ENCODE measurements around the gene ERFL. TPM values are rescaled to one million over a fixed set of nuclear protein-coding genes. Genes with fewer than 3 reads are reported as not detected.

ERFL gene
- total and polyA plus RNA-seq, 2 of the 8 experiments (the other 6 are each of a cell fraction or from before 2014, with no cell fraction given), result 0.12 TPM; not detected in 1

DNA sequence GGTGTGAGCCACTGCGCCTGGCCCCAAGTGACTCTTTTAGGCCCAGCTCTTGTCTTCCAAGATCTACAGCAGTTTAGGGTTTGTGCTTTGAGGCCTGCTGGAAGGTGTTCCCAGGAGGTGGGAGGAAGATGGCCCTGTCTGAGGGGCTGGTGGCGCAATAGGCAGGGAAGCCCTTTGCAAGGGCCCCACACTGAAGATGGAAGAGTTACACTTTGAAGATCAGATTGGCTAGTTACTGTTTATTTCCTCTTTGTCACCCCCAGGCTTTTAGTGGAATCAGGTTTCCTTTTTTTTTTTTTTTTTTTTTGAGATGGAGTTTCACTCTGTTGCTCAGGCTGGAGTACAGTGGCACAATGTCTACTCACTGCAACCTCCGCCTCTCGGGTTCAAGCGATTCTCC, 32.7 kb upstream of the ERFL start:
- no peak overlapping the region for H2BK5ac ChIP-seq (ENCODE audit: low read depth, low read length)
- no peak overlapping the region for H3K4ac ChIP-seq (replicated peaks; ENCODE audit: insufficient read length, low read depth, low read length)
- no peak overlapping the region for H3K14ac ChIP-seq (ENCODE audit: insufficient read length)
- peaks cover 0 to 5% (median 0%) of the 10 kb centered on the region in 4 experiments; a peak in 3 of 8 replicates for H3K36me3 ChIP-seq (ENCODE audit: control insufficient read depth in 2 of 4, insufficient read depth in 4 of 4, low read length in 3 of 4)
- H3K18ac ChIP-seq (ENCODE audit: extremely low read depth, low read length), result no peak overlapping the region
- H4K5ac ChIP-seq (ENCODE audit: insufficient read length, low read depth, low read length), result no peak overlapping the region
- no peak overlapping the region for H3K23ac ChIP-seq (ENCODE audit: insufficient read length)
- no peaks in the 10 kb centered on the region for H4K20me1 ChIP-seq (replicated peaks in 1 of 2; ENCODE audit: control insufficient read depth in 1 of 2, insufficient read depth in 2 of 2, low read length in 2 of 2)
- ChIA-PET POLR2A (ENCODE audit: partially characterized antibody) (interaction anchor here (1.2 to 1.9 kb wide), 2 partner anchors 24 to 101 kb away, joined by 4 read pairs; partner anchors contain the start of gene RPS19), CTCF (ENCODE audit: partially characterized antibody) (no interaction called here)
- H3K4me2 ChIP-seq (ENCODE audit: insufficient read depth in 1 of 2, low read depth in 2 of 2, low read length in 2 of 2), result no peak overlapping the region
- H4K91ac ChIP-seq (replicated peaks; ENCODE audit: insufficient read length, low read length), result no peak overlapping the region
- 84% methylated on average over 5 of the region's 5 CpGs; no CpG with 5 or more reads in 1 of the 2 experiments for WGBS, 2 experiments (ENCODE audit: extremely low coverage in 1 of 2, insufficient coverage in 1 of 2, insufficient read length in 1 of 2, insufficient replicate concordance in 2 of 2, low coverage in 1 of 2, low lambda C conversion rate in 2 of 2, missing lambda C conversion rate in 1 of 2)
- no peak overlapping the region for H3K9ac ChIP-seq (replicated peaks in 1 of 4; ENCODE audit: extremely low read depth in 1 of 4, low read depth in 3 of 4, low read length in 3 of 4)
- DNase-seq (ENCODE audit: low read depth in 1 of 2, low spot score in 2 of 2), result no peak
- no peak overlapping the region for H3K56ac ChIP-seq (replicated peaks; ENCODE audit: insufficient read length, low read depth, low read length)
- no peaks in the 10 kb centered on the region for H3K79me2 ChIP-seq (ENCODE audit: control insufficient read depth in 1 of 2, insufficient read depth in 2 of 2, low read length in 2 of 2)
- no peak overlapping the region for H2AK5ac ChIP-seq (ENCODE audit: low read depth, low read length)
- no peaks in the 10 kb centered on the region for H3K9me3 ChIP-seq (ENCODE audit: insufficient read depth in 2 of 2, low read depth in 1 of 2, low read length in 1 of 2)
- no peak overlapping the region for H3K27ac ChIP-seq (ENCODE audit: low read depth, low read length)
- H3K4me3 ChIP-seq (ENCODE audit: extremely low read depth in 1 of 4, insufficient read depth in 2 of 4, low read depth in 3 of 4, low read length in 4 of 4), result no peak overlapping the region
- no peak overlapping the region for H2BK12ac ChIP-seq (ENCODE audit: low read depth, low read length)
- FAIRE-seq, result no peak
- no peak overlapping the region for H2BK20ac ChIP-seq (ENCODE audit: low read length)
- peaks cover 3 to 10% (median 6%) of the 10 kb centered on the region in 4 experiments for H3K4me1 ChIP-seq (replicated peaks in 1 of 4; ENCODE audit: control insufficient read depth in 3 of 4, insufficient read depth in 4 of 4, low read length in 3 of 4)
- H2AFZ ChIP-seq (ENCODE audit: low read length), result no peak overlapping the region
- no peaks in the 10 kb centered on the region for H3K79me1 ChIP-seq (ENCODE audit: low read depth, low read length)
- peaks cover 2% of the 10 kb centered on the region; the same call in 1 of the 2 replicates for H3K23me2 ChIP-seq (ENCODE audit: low read depth, low read length)
- H2BK120ac ChIP-seq (replicated peaks; ENCODE audit: low read depth, low read length), result no peak overlapping the region
- H4K8ac ChIP-seq (ENCODE audit: extremely low read depth, insufficient read depth, low read length), result no peak overlapping the region
- no peaks in the 10 kb centered on the region for H3K27me3 ChIP-seq (replicated peaks in 1 of 4; ENCODE audit: control insufficient read depth in 3 of 4, extremely low read depth in 1 of 4, insufficient read depth in 3 of 4, low read length in 3 of 4)
- no peak overlapping the region for H2BK15ac ChIP-seq (ENCODE audit: low read length)
- TF ChIP-seq PHF8 (conservative IDR thresholded peaks at IDR 0.05; ENCODE audit: low read depth, low read length), result no peak
- TF ChIP-seq, protein P1, sequence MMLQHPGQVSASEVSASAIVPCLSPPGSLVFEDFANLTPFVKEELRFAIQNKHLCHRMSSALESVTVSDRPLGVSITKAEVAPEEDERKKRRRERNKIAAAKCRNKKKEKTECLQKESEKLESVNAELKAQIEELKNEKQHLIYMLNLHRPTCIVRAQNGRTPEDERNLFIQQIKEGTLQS (IDR thresholded peaks at IDR 0.05; ENCODE audit: insufficient read depth, low read depth, low read length), result no peak
- no peak for TF ChIP-seq KDM4A (IDR thresholded peaks at IDR 0.05; ENCODE audit: low read depth, low read length, severe bottlenecking)
- no peak for TF ChIP-seq CREB1 (IDR thresholded peaks at IDR 0.05)
- TF ChIP-seq SP4 (IDR thresholded peaks at IDR 0.05; ENCODE audit: low read length), result no peak
- no peak for TF ChIP-seq GABPA (IDR thresholded peaks at IDR 0.05; ENCODE audit: borderline replicate concordance, insufficient read depth, low read length)

All from H1 (cell line).